GM12891 (cell line): ENCODE data around the gene RNF186.

Experiments
- PAX5 ChIP-seq: IDR thresholded peaks from 2 replicates; pipeline ENCODE4 v1.6.1; 2011; ENCODE audit warnings: low read length, moderate library complexity, mild to moderate bottlenecking; ENCODE audit not compliant: insufficient read depth, severe bottlenecking
- POLR2A ChIP-seq: IDR thresholded peaks from 2 replicates; pipeline ENCODE4 v1.6.1; 2011; ENCODE audit warnings: low read depth, low read length, control low read depth
- POLR2AphosphoS5 ChIP-seq: IDR thresholded peaks from 2 replicates; pipeline ENCODE4 v1.6.1; 2011; ENCODE audit warnings: low read depth, low read length, control low read depth
- SPI1 ChIP-seq: IDR thresholded peaks from 2 replicates; pipeline ENCODE4 v1.6.1; 2011; ENCODE audit warnings: low read depth, low read length, control low read depth
- TAF1 ChIP-seq: IDR thresholded peaks from 2 replicates; pipeline ENCODE4 v1.6.1; 2011; ENCODE audit warnings: low read depth, low read length, control low read depth

DNA sequence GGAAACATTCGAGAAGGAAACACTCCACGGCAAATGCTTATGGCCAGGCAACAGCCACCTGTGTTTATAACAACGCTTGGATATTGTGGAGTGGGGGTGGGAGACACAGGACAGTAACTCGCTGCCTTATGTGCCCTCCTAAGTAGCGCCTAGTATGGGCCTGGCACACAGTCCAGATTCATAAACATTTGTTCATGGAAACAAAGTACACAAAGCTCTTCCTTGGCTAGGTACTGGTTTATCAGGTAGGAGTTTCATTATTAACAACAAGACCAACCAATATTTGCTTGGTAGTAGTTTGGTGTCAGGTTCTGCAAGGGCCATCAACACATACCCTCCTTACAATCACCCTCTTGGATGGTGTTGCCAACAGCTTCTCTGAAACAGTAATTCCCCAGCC is 38.8 kb downstream of the RNF186 start:
- no peak for TF ChIP-seq POLR2A
- TF ChIP-seq TAF1, result no peak
- no peak for TF ChIP-seq POLR2AphosphoS5
- TF ChIP-seq PAX5, result no peak
- no peak for TF ChIP-seq SPI1
